ENCODE measurements around the gene AMBRA1.

DNA sequence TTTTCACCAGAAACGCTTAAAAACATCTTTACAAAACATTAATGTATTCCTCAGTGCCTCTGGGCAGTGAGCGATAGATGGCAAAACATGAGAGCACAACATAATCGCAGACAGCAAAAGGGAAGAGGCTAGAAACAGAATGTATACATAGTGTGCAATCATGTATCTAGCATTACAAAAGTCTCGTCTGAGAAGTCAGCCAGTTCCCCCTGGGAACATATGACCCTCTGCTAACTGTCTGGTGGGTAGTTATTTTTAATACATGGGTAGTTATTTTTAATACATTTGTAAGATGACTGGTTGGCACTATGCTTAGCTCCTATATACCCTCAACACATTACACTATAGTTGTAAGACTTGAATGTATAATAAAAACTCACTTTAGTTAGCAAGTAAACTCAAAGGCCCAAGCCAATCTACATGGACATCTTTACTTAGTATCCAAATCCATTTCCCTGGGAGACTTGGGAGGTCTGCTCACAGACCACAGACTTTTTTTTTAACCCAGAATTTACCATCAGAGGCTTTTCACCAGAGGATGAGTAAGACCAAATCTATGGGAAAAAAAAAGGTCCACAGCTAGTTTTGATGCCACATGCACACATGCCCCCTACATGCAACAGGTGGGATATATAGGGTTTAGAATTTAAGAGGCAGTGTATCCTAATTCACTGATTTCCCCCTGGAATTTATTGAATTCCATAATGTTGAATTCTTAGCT is 71.7 kb downstream of the AMBRA1 start:
- TF ChIP-seq POLR2AphosphoS5 (IDR thresholded peaks at IDR 0.05) (no peak), MXI1 (conservative IDR thresholded peaks at IDR 0.05; ENCODE audit: poor library complexity, severe bottlenecking) (no peak), EZH2 (IDR thresholded peaks at IDR 0.05; ENCODE audit: borderline replicate concordance, insufficient read depth, low read length, poor library complexity, severe bottlenecking) (no peak)
- TF ChIP-seq, protein P1, sequence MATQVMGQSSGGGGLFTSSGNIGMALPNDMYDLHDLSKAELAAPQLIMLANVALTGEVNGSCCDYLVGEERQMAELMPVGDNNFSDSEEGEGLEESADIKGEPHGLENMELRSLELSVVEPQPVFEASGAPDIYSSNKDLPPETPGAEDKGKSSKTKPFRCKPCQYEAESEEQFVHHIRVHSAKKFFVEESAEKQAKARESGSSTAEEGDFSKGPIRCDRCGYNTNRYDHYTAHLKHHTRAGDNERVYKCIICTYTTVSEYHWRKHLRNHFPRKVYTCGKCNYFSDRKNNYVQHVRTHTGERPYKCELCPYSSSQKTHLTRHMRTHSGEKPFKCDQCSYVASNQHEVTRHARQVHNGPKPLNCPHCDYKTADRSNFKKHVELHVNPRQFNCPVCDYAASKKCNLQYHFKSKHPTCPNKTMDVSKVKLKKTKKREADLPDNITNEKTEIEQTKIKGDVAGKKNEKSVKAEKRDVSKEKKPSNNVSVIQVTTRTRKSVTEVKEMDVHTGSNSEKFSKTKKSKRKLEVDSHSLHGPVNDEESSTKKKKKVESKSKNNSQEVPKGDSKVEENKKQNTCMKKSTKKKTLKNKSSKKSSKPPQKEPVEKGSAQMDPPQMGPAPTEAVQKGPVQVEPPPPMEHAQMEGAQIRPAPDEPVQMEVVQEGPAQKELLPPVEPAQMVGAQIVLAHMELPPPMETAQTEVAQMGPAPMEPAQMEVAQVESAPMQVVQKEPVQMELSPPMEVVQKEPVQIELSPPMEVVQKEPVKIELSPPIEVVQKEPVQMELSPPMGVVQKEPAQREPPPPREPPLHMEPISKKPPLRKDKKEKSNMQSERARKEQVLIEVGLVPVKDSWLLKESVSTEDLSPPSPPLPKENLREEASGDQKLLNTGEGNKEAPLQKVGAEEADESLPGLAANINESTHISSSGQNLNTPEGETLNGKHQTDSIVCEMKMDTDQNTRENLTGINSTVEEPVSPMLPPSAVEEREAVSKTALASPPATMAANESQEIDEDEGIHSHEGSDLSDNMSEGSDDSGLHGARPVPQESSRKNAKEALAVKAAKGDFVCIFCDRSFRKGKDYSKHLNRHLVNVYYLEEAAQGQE (IDR thresholded peaks at IDR 0.05; ENCODE audit: borderline replicate concordance): no peak
- TF ChIP-seq, protein P2, sequence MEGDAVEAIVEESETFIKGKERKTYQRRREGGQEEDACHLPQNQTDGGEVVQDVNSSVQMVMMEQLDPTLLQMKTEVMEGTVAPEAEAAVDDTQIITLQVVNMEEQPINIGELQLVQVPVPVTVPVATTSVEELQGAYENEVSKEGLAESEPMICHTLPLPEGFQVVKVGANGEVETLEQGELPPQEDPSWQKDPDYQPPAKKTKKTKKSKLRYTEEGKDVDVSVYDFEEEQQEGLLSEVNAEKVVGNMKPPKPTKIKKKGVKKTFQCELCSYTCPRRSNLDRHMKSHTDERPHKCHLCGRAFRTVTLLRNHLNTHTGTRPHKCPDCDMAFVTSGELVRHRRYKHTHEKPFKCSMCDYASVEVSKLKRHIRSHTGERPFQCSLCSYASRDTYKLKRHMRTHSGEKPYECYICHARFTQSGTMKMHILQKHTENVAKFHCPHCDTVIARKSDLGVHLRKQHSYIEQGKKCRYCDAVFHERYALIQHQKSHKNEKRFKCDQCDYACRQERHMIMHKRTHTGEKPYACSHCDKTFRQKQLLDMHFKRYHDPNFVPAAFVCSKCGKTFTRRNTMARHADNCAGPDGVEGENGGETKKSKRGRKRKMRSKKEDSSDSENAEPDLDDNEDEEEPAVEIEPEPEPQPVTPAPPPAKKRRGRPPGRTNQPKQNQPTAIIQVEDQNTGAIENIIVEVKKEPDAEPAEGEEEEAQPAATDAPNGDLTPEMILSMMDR (IDR thresholded peaks at IDR 0.05; ENCODE audit: poor library complexity, severe bottlenecking): no peak

All from neural cell (in vitro differentiated cells).